H1 (cell line): ENCODE measurements around the gene ACACB.

ENCODE experiments used
- BCL11A ChIP-seq, 2 experiments: IDR thresholded peaks; one replicate each; pipeline ENCODE4 v1.6.1; 2011; ENCODE audit warnings: low read depth in 2 of 2, low read length in 2 of 2, mild to moderate bottlenecking in 2 of 2
- CTCF ChIP-seq, 3 experiments: IDR thresholded peaks; 1 replicate in 2 of 3; 2 replicates in 1 of 3; pipeline versions ENCODE4 v1.5.1 to v1.6.1; 2011; ENCODE audit warnings: low read length in 3 of 3, mild to moderate bottlenecking in 3 of 3, inconsistent platforms in 2 of 3, low read depth in 1 of 3, moderate library complexity in 1 of 3; ENCODE audit not compliant: insufficient read depth in 1 of 3; ENCODE audit errors: control extremely low read depth in 1 of 3
- EZH2 ChIP-seq: fragments of 200-600 bp; sonication (generic); IDR thresholded peaks from 2 replicates; pipeline ENCODE4 v1.7.1; 2012; ENCODE audit warnings: low read depth, mild to moderate bottlenecking, moderate library complexity, low read length, inconsistent platforms; ENCODE audit not compliant: severe bottlenecking
- HDAC6 ChIP-seq: IDR thresholded peaks from one replicate; pipeline ENCODE4 v1.7.1; 2012; ENCODE audit warnings: low read depth, mild to moderate bottlenecking, inconsistent platforms, low read length, moderate library complexity
- JUN ChIP-seq: IDR thresholded peaks from 2 replicates; pipeline ENCODE4 v1.6.1; 2011; ENCODE audit warnings: low read depth, mild to moderate bottlenecking, improper control_type of control experiment, low read length
- MAFK ChIP-seq: IDR thresholded peaks from 2 replicates; pipeline ENCODE4 v1.6.1; 2012; ENCODE audit warnings: low read depth, mild to moderate bottlenecking, improper control_type of control experiment, low read length
- POLR2A ChIP-seq, 2 experiments: IDR thresholded peaks; 1 replicate in 1 of 2; 2 replicates in 1 of 2; pipeline ENCODE4 v1.6.1; 2011; ENCODE audit warnings: low read depth in 2 of 2, low read length in 2 of 2, mild to moderate bottlenecking in 2 of 2; ENCODE audit errors: control extremely low read depth in 1 of 2
- POLR2AphosphoS5 ChIP-seq: IDR thresholded peaks from 2 replicates; pipeline ENCODE4 v1.6.1; 2011; ENCODE audit warnings: low read depth, low read length
- RFX5 ChIP-seq: IDR thresholded peaks from 2 replicates; pipeline ENCODE4 v1.6.1; 2011; ENCODE audit warnings: low read depth, low read length, improper control_type of control experiment, borderline replicate concordance
- SIN3A ChIP-seq, 2 experiments: IDR thresholded peaks in 1 of 2; conservative IDR thresholded peaks in 1 of 2; 2 replicates each; pipeline ENCODE4 v1.6.1; 2011 to 2012; ENCODE audit warnings: low read length in 2 of 2, improper control_type of control experiment in 1 of 2, low read depth in 1 of 2, mild to moderate bottlenecking in 1 of 2
- SIRT6 ChIP-seq: IDR thresholded peaks from one replicate; pipeline ENCODE4 v1.7.1; 2012; ENCODE audit warnings: low read length, inconsistent platforms
- TAF7 ChIP-seq: optimal IDR thresholded peaks from 2 replicates; pipeline ENCODE3; 2011; ENCODE audit warnings: low read depth, mild to moderate bottlenecking, inconsistent platforms, low read length, moderate library complexity, borderline replicate concordance
- TCF12 ChIP-seq: IDR thresholded peaks from 2 replicates; pipeline ENCODE4 v1.6.1; 2011; ENCODE audit warnings: low read depth, mild to moderate bottlenecking, low read length

DNA sequence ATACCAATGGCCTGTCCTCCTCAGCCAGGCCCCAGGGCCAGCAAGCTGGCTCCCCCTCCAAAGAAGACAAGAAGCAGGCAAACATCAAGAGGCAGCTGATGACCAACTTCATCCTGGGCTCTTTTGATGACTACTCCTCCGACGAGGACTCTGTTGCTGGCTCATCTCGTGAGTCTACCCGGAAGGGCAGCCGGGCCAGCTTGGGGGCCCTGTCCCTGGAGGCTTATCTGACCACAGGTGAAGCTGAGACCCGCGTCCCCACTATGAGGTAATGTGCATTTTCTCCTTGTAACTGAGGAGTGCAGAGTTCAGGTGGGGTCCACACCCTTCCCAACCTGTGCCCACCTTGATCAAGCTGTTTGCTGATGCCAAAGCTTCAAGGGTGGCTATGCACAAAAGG, 23.4 kb downstream of the ACACB start:
- TF ChIP-seq JUN (no peak), MAFK (no peak), CTCF (IDR thresholded peaks at IDR 0.05; ENCODE audit: control extremely low read depth in 1 of 3, insufficient read depth in 1 of 3, low read depth in 1 of 3, low read length in 3 of 3) (no peak), SIN3A (conservative IDR thresholded peaks at IDR 0.05 in 1 of 2, IDR thresholded peaks at IDR 0.05 in 1 of 2; ENCODE audit: low read depth in 1 of 2, low read length in 2 of 2) (no peak), EZH2 (no peak), HDAC6 (no peak), POLR2A (IDR thresholded peaks at IDR 0.05; ENCODE audit: control extremely low read depth in 1 of 2, low read depth in 2 of 2, low read length in 2 of 2) (no peak), RFX5 (no peak), TAF7 (no peak), TCF12 (no peak), BCL11A (IDR thresholded peaks at IDR 0.05; ENCODE audit: low read depth in 2 of 2, low read length in 2 of 2) (no peak), SIRT6 (no peak), POLR2AphosphoS5 (no peak)
